Measurements from ENCODE around the gene ATP6V1G2.
A peak's percentile ranks its signal among the peaks of the same experiment; 100 is the strongest.

Gene ATP6V1G2

DNA sequence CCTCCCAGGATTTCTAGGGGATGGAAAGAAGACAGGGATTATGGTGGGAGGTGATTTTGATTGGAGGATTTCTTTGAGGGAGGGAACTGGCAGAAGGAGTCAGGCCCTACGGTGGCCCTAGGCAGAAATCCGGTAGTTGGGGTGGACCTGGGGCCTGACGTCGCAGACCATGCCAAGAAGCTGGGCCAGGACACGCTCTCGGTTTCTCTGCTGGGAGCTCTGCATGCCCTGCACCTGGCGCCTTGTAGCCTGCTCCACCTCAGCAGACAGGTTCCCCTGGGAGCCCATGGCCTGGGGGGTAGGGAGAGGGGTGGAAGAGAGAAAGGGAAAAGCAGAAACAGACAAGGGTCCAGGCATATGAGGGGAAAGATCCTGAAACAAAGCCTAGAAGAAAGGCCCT is 1.1 kb downstream of the ATP6V1G2 start:
- no peaks in the 10 kb centered on the region for H3K9me3 Mint-ChIP-seq
- H3K36me3 Mint-ChIP-seq, result peaks cover 34% of the 10 kb centered on the region
- no peak overlapping the region for H3K27ac Mint-ChIP-seq
- H3K4me3 Mint-ChIP-seq, result no peak overlapping the region
- DNase-seq (ENCODE audit: low spot score in 2 of 2), result no peak
- peaks cover 34% of the 10 kb centered on the region for H3K4me1 Mint-ChIP-seq
- ATAC-seq, result no peak

DNA sequence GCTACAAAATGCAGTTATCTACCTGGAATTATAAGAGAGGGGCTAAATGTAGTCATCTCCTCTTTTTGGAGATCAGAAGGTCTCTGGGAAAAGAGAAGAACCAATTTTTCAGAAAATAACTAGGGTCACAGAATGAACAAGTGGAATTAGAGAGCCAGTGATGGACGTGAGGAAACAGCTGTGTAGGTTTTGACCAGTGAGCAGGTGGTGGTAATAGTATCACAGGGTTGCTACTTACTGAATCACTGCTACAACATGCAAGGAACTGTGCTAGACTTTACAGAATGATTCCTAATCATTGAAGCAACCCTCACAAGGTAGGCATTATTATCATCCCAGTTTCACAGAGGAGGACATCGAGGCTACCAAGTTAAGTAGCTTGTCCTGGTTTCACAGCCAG is 1.7 kb downstream of the ATP6V1G2 start:
- H3K9me3 Mint-ChIP-seq, result no peaks in the 10 kb centered on the region
- H3K4me1 Mint-ChIP-seq, result peaks cover 40% of the 10 kb centered on the region
- no peak for DNase-seq (ENCODE audit: low spot score in 2 of 2)
- no peak for ATAC-seq
- H3K4me3 Mint-ChIP-seq, result no peak overlapping the region
- H3K36me3 Mint-ChIP-seq, result peaks cover 34% of the 10 kb centered on the region
- no peak overlapping the region for H3K27ac Mint-ChIP-seq

DNA sequence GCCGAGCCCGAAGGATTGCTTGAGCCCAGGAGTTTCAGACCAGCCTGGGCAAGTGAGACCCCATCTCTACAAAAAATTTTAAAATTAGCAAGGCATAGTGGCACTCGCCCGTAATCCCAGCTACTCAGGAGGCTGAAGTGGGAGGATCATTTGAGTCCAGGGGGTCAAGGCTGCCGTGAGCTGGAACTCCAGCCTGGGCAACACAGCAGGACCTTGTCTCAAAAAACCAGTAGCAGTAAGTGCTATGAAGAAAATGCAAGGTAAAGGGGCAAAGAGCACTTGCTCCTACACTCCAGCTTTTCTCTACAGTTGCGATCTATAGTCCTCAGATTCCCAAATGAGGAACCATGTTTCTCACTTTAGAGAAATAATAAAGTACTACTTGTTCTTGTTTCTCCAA is 2.8 kb downstream of the ATP6V1G2 start:
- Mint-ChIP-seq H3K36me3 (peaks cover 39% of the 10 kb centered on the region), H3K4me3 (peak overlapping the region; percentile 98), H3K27ac (peak overlapping the region; percentile 96), H3K9me3 (no peaks in the 10 kb centered on the region), H3K4me1 (peaks cover 51% of the 10 kb centered on the region)
- ATAC-seq (no peak), DNase-seq (ENCODE audit: low spot score in 2 of 2) (no peak)

DNA sequence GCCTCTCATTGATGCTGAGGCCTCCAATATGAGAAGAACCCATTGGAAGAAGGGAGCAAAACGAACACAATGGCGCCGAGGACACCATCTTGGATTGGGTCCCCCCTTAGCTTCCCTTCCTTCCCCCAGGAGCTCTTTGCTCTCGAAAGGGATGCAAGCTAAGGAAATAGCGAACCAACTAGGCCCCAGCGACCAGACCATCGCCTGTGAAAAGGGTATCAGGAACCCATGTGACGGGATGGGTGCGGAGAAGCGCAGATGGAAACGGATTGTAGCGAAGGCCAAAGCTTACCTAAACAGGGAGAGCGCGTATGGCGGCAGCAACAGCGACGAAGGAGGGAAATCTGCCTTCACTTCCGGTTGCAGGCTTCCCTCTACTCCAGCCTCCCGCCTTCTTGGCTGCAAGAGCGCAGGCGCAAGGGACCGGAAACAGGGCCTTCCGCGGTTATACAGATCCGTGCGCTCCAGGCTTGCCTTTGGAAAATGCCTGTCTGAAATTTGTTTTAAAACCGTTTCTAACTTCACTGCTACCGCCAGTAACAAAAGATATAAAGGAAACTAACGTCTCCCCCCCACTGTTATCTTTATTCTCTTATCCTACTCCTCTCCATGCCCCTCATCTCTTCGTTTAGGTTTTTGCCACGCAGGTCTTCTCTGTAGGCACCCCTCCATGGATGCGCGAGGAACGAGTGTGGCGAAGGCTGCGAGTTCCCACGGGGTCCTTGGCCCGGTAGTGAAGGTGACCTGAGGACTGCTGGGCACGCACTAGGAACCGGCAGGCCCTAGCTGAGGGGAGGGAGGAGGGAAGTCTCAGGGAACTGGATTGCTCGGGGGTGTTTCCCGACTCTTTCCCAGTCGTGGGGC is 4.5 kb downstream of the ATP6V1G2 start, which contains the start of gene DDX39B:
Gene DDX39B (minus strand): TSS at position 346 of the 864 bp plus-strand sequence. CDS start 1,471 bp downstream, outside the sequence.
- ATAC-seq, result peak; percentile 86
- Mint-ChIP-seq H3K36me3 (peaks cover 56% of the 10 kb centered on the region), H3K9me3 (no peaks in the 10 kb centered on the region), H3K27ac (peak within 1 kb of the TSS; percentile 96), H3K4me1 (peaks cover 56% of the 10 kb centered on the region), H3K4me3 (peak within 1 kb of the TSS; percentile 98)
- DNase-seq (ENCODE audit: low spot score in 2 of 2), result peak; percentile 80 to 95

DNA sequence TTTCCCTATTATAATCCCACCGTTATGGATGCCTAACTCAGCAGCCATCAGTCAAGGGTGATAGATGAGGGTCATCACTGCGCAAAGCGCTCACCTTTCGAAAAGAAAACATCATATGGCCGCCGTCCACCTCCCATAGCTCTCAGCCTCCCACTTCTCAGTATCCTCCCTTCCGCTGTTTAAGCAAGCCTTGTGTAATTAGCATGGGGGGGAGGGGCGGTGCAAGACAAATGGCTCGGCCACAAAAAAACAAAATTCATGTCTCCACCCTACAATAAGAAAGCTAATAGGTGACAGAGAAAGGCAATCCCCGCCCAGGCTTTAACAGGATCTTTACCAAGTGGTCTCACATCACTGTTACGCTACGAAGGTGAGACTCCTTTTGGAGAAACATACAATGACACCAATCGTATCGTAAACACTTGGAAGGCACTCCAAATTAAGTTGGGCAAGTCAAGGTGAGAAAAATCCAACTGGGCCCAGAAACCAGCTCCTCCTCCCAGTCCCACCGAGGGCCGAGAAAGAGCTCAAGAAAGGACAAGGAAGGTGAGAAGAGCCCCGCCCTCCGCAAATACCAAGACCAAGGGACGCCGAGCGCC is 5.2 kb downstream of the ATP6V1G2 start:
- H3K4me1 Mint-ChIP-seq, result peaks cover 53% of the 10 kb centered on the region
- H3K4me3 Mint-ChIP-seq, result peak overlapping the region; percentile 98
- no peaks in the 10 kb centered on the region for H3K9me3 Mint-ChIP-seq
- H3K27ac Mint-ChIP-seq, result peak overlapping the region; percentile 96
- peaks cover 63% of the 10 kb centered on the region for H3K36me3 Mint-ChIP-seq
- ATAC-seq (peak; percentile 32), DNase-seq (ENCODE audit: low spot score in 2 of 2) (peak in 1 of 2 donors; percentile 77)

DNA sequence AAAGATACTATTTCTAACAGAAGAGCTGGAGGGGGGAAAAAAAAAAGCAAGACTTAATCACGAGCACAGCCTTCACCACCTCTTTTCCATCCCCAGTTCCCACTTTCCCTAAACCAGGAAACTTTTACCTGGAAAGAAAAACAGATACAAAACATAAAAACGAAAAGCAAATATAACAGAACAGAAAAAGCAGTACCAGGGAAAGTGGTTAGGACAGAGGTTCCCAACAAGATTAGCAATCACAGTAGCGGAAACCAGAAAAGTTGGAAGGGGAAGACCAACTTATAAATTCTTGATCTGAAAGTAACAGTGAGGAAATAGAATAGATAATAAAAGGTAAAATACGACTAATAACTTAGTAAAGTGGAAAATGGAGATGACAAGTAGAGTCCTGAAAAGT is 5.8 kb downstream of the ATP6V1G2 start:
- peaks cover 69% of the 10 kb centered on the region for H3K36me3 Mint-ChIP-seq
- H3K4me1 Mint-ChIP-seq, result peaks cover 55% of the 10 kb centered on the region
- peak overlapping the region; percentile 98 for H3K4me3 Mint-ChIP-seq
- H3K27ac Mint-ChIP-seq, result peak overlapping the region; percentile 96
- DNase-seq (ENCODE audit: low spot score in 2 of 2) (no peak), ATAC-seq (no peak)
- H3K9me3 Mint-ChIP-seq, result no peaks in the 10 kb centered on the region

DNA sequence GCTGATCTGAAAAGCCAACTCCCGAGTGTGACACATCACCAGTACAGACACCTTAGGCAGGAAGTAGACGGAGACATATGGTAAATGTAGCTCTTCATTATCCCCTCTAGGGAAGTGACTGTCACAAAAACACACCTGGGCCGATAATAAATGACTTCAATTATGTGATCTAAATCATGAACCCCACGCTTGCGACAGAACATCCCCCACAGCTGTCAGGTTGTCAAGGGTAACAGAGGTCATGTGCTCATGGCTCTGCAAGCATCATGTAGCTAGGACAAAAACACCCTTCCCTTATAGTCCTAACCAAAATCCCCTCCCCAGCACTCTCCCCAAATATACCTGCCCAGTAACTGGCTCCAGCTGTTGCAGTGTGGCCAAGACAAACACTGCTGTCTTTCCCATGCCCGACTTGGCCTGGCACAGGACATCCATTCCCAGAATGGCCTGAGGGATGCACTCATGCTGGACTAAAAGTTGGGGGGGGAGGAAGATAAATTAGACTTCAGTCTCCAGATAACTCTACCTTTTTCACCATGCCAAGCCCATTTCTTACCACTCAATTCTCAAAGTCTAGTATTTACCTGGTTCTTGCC is 7.5 kb downstream of the ATP6V1G2 start:
- H3K4me1 Mint-ChIP-seq, result peaks cover 58% of the 10 kb centered on the region
- H3K36me3 Mint-ChIP-seq, result peaks cover 86% of the 10 kb centered on the region
- DNase-seq (ENCODE audit: low spot score in 2 of 2) (no peak), ATAC-seq (no peak)
- H3K27ac Mint-ChIP-seq, result peak overlapping the region; percentile 96
- H3K4me3 Mint-ChIP-seq, result peak overlapping the region; percentile 98
- no peaks in the 10 kb centered on the region for H3K9me3 Mint-ChIP-seq

DNA sequence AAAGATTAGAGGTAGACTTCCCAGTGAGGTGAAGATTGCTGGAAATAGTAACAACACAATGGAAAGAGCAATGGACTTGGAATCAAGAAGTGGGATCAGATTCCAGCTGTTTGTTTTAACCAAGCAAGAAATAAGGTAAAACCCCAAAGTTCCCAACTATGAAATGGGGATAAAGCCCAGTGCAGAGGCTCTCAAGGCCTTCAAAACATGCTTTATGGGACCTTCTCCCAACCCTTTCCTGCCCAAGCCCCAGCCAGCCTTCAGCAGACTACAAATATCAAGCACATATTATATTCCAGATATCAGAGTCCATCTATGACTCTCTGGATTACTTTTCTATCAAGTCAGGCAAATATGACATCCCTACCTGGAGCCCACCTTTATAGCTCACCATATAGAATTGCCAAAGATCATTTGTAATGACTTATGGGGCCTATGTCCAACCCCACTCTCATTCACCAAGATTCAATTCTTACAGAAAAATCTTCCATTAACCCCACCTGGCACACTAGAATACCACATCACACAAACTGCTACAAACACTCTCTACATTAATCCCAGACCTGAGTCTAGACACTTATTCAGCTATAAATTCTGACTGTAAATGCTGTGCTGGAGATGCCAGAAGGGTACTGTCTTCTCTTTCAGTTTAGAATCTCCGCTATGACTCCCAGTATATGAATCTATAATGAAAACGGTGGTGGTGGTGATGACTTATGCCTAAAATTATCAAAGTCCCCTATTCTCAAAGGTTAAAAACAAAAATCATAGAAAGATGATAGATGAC is 10.7 kb downstream of the ATP6V1G2 start:
- H3K4me1 Mint-ChIP-seq, result peaks cover 59% of the 10 kb centered on the region
- ATAC-seq (no peak), DNase-seq (ENCODE audit: low spot score in 2 of 2) (no peak)
- H3K4me3 Mint-ChIP-seq, result no peak overlapping the region
- no peaks in the 10 kb centered on the region for H3K9me3 Mint-ChIP-seq
- peak overlapping the region; percentile 75 for H3K27ac Mint-ChIP-seq
- peaks cover 100% of the 10 kb centered on the region for H3K36me3 Mint-ChIP-seq

DNA sequence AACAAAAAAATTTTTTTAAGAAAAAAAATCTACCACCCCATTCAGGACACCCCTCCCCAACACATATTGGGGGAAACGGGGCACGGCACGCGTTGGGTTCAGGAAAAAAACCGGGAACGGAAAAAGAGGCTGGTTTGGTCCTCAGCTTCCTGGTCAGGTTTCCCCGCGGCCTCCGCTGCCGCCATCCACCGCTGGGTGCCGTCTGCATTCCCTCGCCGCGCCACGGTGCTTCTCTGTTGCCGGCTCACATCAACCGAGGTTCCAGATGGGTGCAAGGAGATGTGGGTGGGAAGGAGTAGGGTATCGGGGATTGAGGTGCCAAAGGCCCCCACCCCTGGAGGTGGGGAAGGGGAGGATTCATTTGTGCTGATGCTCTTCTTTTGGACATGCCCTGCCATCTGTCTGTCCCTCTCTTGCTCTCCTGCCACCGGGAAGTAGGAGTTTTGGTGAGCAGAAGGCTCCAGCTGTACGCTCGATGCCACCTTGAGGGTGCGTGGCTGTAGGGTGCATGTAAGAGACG is 11.8 kb downstream of the ATP6V1G2 start:
- Mint-ChIP-seq H3K9me3 (no peaks in the 10 kb centered on the region), H3K4me3 (no peak overlapping the region), H3K36me3 (peaks cover 100% of the 10 kb centered on the region), H3K4me1 (peaks cover 54% of the 10 kb centered on the region), H3K27ac (peak overlapping the region; percentile 75)
- DNase-seq (ENCODE audit: low spot score in 2 of 2) (no peak), ATAC-seq (no peak)

DNA sequence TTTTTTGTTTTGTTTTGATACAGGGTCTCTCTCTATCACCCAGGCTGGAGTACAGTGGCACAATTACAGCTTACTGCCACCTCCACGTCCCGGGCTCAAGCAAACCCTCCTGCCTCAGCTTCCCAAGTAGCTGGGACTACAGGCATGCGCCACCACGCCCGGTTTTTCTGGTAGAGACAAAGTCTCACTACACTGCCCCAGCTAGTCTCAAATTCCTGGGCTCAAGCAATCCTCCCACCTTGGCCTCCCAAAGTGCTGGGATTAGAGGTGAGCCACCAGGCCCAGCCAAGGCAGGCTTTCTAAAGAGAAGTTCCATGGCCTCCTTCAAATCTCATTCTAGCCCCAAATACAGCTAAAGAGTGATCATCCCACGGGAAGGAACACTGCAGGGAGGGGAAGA is 12.4 kb downstream of the ATP6V1G2 start:
- peaks cover 49% of the 10 kb centered on the region for H3K4me1 Mint-ChIP-seq
- peaks cover 100% of the 10 kb centered on the region for H3K36me3 Mint-ChIP-seq

DNA sequence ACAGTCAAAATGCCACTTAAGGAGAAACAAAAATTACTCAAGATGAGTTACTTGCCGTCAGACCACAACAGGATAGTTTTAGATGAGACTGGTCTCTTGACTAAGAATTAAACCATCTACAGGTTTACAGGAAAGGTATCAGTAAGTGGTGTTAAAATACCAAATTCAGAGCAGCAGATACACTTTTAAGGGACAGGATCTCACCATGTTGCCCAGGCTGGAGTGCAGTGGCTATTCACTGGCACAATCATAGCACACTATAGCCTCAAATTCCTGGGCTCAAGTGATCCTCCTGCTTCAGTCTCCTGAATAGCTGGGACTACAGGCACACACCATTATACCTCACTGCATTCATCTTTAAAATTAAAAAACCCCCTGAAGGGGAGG is 13.0 kb downstream of the ATP6V1G2 start:
- peak; percentile 61 for ATAC-seq
- peaks cover 43% of the 10 kb centered on the region for H3K4me1 Mint-ChIP-seq

More for the DNA sequence above, 12.4 kb downstream of the ATP6V1G2 start:
- Mint-ChIP-seq H3K4me3 (no peak overlapping the region), H3K9me3 (no peaks in the 10 kb centered on the region), H3K27ac (peak overlapping the region; percentile 75)
- no peak for DNase-seq (ENCODE audit: low spot score in 2 of 2)
- ATAC-seq, result no peak

DNA sequence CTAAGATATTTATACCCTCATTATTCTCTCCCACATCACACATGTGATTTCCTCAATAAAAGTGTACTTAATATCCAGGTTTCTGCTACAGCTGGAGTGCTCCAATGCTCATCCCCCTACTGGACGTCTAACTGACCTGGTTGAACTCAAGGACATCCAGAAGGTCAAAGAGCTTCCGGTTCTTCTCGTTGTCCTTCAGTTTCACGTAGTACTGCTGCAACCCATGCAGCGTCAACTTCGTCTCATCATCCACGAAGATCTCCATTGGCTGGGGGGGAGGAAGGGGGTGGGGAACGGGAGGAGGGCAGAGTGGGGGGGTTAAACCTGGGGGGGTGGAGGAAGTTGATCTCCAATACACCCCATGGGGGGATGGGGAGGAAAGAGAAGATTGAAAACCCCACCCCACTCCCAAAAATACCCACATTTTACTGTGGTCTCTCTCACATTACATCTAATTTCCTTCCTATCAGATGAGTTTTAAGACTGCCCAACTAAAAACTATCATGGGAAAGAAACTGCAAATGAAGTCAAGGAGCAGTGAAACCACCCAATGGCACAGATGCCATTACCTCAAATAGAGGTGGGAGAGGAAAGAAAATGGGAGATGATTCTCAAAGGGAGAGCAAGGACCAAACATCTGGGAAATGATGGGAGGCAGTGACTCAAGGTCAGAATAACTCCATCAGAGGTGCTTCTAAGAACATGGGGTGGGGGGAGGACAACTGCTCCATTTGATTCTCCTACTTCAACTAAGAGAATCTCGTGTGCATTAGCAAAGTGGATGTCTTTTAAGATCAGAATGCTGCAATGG is 13.6 kb downstream of the ATP6V1G2 start:
- DNase-seq (ENCODE audit: low spot score in 2 of 2) (no peak), ATAC-seq (no peak)
- Mint-ChIP-seq H3K4me3 (no peak overlapping the region), H3K9me3 (no peaks in the 10 kb centered on the region), H3K27ac (peak overlapping the region; percentile 75), H3K36me3 (peaks cover 96% of the 10 kb centered on the region), H3K4me1 (peaks cover 39% of the 10 kb centered on the region)

More for the DNA sequence above, 13.0 kb downstream of the ATP6V1G2 start:
- DNase-seq (ENCODE audit: low spot score in 2 of 2), result no peak
- Mint-ChIP-seq H3K4me3 (no peak overlapping the region), H3K27ac (peak overlapping the region; percentile 75), H3K36me3 (peaks cover 100% of the 10 kb centered on the region), H3K9me3 (no peaks in the 10 kb centered on the region)

DNA sequence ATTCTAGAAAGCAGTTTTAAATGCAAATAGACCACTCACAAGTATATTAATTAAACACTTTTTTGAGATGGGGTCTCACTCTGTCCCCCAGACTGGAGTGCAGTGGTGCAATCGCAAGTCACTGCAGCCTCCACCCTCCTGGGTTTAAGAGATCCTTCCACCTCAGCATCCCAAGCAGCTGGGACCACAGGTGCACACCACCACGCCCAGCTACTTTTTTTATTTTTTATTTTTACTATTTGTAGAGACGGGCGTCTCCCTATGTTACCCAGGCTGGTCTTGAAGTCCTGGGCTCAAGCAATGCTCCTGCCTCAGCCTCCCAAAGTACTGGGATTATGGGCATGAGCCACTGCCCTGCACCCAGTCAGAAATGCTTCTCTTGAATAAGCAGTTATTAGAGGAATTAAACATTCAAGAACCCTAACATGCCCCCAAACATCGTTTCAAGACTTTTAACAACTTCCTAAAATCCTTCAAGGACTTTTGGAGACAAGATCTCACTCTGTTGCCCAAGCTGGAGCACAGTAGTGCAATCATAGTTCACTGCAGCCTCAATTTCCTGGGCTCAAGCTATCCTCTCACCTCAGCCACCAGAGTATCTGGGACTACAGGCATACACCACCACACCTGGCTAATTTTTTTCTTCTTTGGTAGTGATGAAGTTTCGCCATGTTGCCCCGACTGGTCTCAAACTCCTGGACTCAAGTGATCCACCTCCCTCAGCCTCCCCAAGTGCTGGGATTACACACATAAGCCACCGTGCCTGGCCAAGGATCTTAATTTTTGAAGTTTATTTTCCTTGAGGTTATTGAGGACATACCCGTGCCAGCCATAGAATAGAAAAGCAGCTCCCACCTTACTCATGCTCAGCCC is 14.4 kb downstream of the ATP6V1G2 start:
- no peak for ATAC-seq
- Mint-ChIP-seq H3K4me1 (peaks cover 33% of the 10 kb centered on the region), H3K36me3 (peaks cover 87% of the 10 kb centered on the region), H3K9me3 (no peaks in the 10 kb centered on the region), H3K4me3 (no peak overlapping the region), H3K27ac (peak overlapping the region; percentile 65)
- DNase-seq (ENCODE audit: low spot score in 2 of 2), result no peak

Data from stimulated activated effector memory CD8-positive, alpha-beta T cell treated with anti-CD3 and anti-CD28 coated beads, Interleukin-12 subunit alpha, Interleukin-12 subunit beta, amount 100 ng/mL, for 72 hours (primary cell).